ENCODE results near the gene FILIP1.

Gene FILIP1

DNA sequence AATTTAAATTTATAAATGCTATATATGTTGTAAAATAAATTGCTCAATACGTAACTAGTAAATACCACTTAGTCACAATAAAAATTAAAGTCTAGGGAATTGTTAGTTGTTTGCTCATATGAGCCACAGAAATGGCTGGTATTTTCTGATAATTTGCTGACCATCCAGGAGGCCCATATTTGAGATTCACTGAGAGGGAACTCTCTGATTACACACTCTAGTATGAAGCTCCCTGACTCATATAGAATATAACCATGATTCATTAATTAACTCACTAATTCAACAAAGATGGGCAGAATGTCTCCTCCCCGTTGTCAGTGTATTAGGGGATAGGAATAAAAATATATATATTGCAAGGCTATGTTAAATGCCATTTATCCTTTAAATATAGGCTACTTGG lies 162.4 kb downstream of the FILIP1 start:
- Histone ChIP-seq H3K9me3 (ENCODE audit: insufficient read depth, low read length, severe bottlenecking) (no peaks in the 10 kb centered on the region), H3K27ac (ENCODE audit: low read length) (no peak overlapping the region)
- no peak for ATAC-seq (ENCODE audit: insufficient read depth, low read depth)

GRCh38 chr6:75329703-75330102 lies 163.9 kb downstream of the FILIP1 start:
- no peaks in the 10 kb centered on the region for H4K20me1 ChIP-seq (ENCODE audit: insufficient read depth, low read length)
- H3K9ac ChIP-seq (ENCODE audit: low read depth, low read length), result no peak overlapping the region
- no peak overlapping the region for H3K27ac ChIP-seq (ENCODE audit: low read length)
- H3K9me3 ChIP-seq (ENCODE audit: insufficient read depth, low read length, severe bottlenecking), result no peaks in the 10 kb centered on the region
- no peak for DNase-seq
- H3K4me1 ChIP-seq (ENCODE audit: insufficient read depth, low read length), result no peaks in the 10 kb centered on the region
- no peak for ATAC-seq (ENCODE audit: insufficient read depth, low read depth)
- H3K4me2 ChIP-seq (ENCODE audit: insufficient read depth, low read length), result no peak overlapping the region
- peaks cover 14% of the 10 kb centered on the region for H3K27me3 ChIP-seq (ENCODE audit: insufficient read depth, low read length, poor library complexity)
- H3K4me3 ChIP-seq (ENCODE audit: low read depth in 1 of 2, low read length in 2 of 2), result no peak overlapping the region
- no peak overlapping the region for H2AFZ ChIP-seq (ENCODE audit: low read depth, low read length)
- H3K79me2 ChIP-seq (ENCODE audit: insufficient read depth, low read length), result no peaks in the 10 kb centered on the region
- TF ChIP-seq CTCF (IDR thresholded peaks at IDR 0.05; ENCODE audit: borderline replicate concordance, extremely low read depth, low read length, poor library complexity, severe bottlenecking), result no peak
- TF ChIP-seq EZH2 (IDR thresholded peaks at IDR 0.05; ENCODE audit: borderline replicate concordance, low read depth, low read length, severe bottlenecking), result no peak
- H3K36me3 ChIP-seq (ENCODE audit: insufficient read depth, low read length), result no peaks in the 10 kb centered on the region

More for the DNA sequence above, 162.4 kb downstream of the FILIP1 start:
- DNase-seq, result no peak
- no peak overlapping the region for H3K4me2 ChIP-seq (ENCODE audit: insufficient read depth, low read length)
- no peak overlapping the region for H3K9ac ChIP-seq (ENCODE audit: low read depth, low read length)
- no peaks in the 10 kb centered on the region for H4K20me1 ChIP-seq (ENCODE audit: insufficient read depth, low read length)
- no peaks in the 10 kb centered on the region for H3K36me3 ChIP-seq (ENCODE audit: insufficient read depth, low read length)
- H2AFZ ChIP-seq (ENCODE audit: low read depth, low read length), result no peak overlapping the region
- no peak overlapping the region for H3K4me3 ChIP-seq (ENCODE audit: low read depth in 1 of 2, low read length in 2 of 2)
- peaks cover 18% of the 10 kb centered on the region for H3K27me3 ChIP-seq (ENCODE audit: insufficient read depth, low read length, poor library complexity)
- H3K4me1 ChIP-seq (ENCODE audit: insufficient read depth, low read length), result no peaks in the 10 kb centered on the region
- no peak for TF ChIP-seq CTCF (IDR thresholded peaks at IDR 0.05; ENCODE audit: borderline replicate concordance, extremely low read depth, low read length, poor library complexity, severe bottlenecking)
- TF ChIP-seq EZH2 (IDR thresholded peaks at IDR 0.05; ENCODE audit: borderline replicate concordance, low read depth, low read length, severe bottlenecking), result no peak
- H3K79me2 ChIP-seq (ENCODE audit: insufficient read depth, low read length), result no peaks in the 10 kb centered on the region

- H4K20me1 ChIP-seq (ENCODE audit: insufficient read depth, low read length), result no peaks in the 10 kb centered on the region
- peaks cover 9% of the 10 kb centered on the region for H3K27me3 ChIP-seq (ENCODE audit: insufficient read depth, low read length, poor library complexity)
- TF ChIP-seq CTCF (IDR thresholded peaks at IDR 0.05; ENCODE audit: borderline replicate concordance, extremely low read depth, low read length, poor library complexity, severe bottlenecking) (no peak), EZH2 (IDR thresholded peaks at IDR 0.05; ENCODE audit: borderline replicate concordance, low read depth, low read length, severe bottlenecking) (no peak)
- H3K36me3 ChIP-seq (ENCODE audit: insufficient read depth, low read length), result no peaks in the 10 kb centered on the region
- DNase-seq (no peak), ATAC-seq (ENCODE audit: insufficient read depth, low read depth) (no peak)
- no peak overlapping the region for H3K9ac ChIP-seq (ENCODE audit: low read depth, low read length)
- H3K9me3 ChIP-seq (ENCODE audit: insufficient read depth, low read length, severe bottlenecking), result no peaks in the 10 kb centered on the region
- no peaks in the 10 kb centered on the region for H3K79me2 ChIP-seq (ENCODE audit: insufficient read depth, low read length)
- H3K4me1 ChIP-seq (ENCODE audit: insufficient read depth, low read length), result no peaks in the 10 kb centered on the region
- no peak overlapping the region for H2AFZ ChIP-seq (ENCODE audit: low read depth, low read length)
- H3K27ac ChIP-seq (ENCODE audit: low read length), result no peak overlapping the region
- H3K4me3 ChIP-seq (ENCODE audit: low read depth in 1 of 2, low read length in 2 of 2), result no peak overlapping the region
- H3K4me2 ChIP-seq (ENCODE audit: insufficient read depth, low read length), result no peak overlapping the region
Measured at GRCh38 chr6:75327807-75328206, 165.8 kb downstream of the FILIP1 start.

Measured in DND-41 (cell line).